ENCODE measurements around the gene PAGE4.

Gene PAGE4

GRCh38 chrX:49868739-49869138 is 39.6 kb downstream of the PAGE4 start:
- no peak for DNase-seq (ENCODE audit: low read depth, low spot score)

- DNase-seq (ENCODE audit: low read depth, low spot score) = no peak
Observed at GRCh38 chrX:49876750-49877149, 47.6 kb downstream of the PAGE4 start.

DNA sequence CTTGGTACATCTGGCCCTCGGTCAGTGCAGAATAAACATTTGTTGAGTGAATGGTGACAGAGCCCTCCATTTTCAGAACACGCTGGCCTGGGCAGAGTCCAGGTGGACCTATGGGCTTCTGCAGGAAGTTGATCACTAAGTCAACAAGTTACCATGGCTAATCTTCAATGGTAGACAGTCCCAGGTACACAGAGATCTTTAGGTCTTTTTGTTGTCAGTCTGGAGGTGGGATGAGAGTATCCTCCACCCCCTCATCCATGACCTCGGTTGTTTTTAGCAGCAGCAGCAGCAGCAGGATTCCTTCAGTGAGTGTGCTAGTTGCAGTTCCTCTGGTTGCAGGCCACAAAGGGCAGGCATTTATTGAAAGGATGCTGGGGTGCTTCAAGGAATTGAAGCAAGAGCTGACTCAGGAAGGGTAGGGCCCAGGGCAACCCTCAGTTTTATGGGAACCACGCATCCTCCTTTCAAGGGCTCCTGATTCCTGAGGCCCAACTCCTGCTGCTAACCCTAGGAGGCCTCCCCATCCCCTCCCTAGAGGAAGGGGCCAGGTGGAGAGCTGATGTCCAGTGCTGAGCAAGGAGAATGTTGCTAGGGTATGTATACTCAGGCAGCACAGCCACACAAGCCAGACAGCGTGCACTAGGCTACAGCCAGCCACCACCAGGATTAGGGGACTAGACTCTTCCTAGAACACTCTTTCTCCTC is 48.4 kb downstream of the PAGE4 start:
- no peak for DNase-seq (ENCODE audit: low read depth, low spot score)

DNA sequence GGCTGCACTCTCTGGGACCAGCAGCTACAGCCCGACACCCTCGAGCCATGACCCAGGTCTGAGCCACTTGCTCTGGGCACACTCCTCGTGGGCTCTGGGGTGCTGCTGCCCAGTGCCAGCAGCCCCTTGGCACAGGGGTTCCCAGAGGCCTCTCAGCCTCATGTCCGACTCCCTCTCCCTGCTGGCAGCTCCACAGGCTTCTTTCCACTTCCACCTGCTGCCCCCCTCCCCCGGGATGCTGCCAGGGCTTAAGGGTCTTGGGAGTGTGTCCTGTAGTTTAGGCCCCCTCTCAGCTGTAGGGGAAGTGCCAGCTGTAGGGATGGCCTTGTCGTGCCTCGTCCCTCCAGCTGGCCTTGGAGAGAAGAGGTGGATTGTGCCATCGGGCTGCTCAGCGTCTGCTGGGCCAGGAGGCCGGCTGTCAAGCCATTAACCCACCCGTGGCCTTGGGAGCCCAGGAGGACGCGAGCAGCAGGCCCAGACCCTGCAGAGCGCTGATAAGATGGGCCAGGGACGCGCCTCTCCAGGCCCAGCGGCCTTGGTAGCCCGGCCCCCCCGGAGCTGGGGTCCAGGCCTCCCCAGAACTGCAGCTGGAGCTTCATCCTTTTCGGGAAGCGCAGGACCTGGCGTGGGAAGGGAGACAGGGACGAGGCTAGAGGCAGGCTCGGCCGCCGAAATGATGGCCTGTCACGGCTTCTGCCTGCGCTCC is 49.2 kb downstream of the PAGE4 start:
- no peak for DNase-seq (ENCODE audit: low read depth, low spot score)

GRCh38 chrX:49878834-49879655 is 49.9 kb downstream of the PAGE4 start, which contains the start of gene USP27X:
Gene USP27X (plus strand): TSS chrX:49879484. CDS start chrX:49880308, 824 bp downstream.
- DNase-seq (ENCODE audit: low read depth, low spot score) = peak; percentile 25

DNA sequence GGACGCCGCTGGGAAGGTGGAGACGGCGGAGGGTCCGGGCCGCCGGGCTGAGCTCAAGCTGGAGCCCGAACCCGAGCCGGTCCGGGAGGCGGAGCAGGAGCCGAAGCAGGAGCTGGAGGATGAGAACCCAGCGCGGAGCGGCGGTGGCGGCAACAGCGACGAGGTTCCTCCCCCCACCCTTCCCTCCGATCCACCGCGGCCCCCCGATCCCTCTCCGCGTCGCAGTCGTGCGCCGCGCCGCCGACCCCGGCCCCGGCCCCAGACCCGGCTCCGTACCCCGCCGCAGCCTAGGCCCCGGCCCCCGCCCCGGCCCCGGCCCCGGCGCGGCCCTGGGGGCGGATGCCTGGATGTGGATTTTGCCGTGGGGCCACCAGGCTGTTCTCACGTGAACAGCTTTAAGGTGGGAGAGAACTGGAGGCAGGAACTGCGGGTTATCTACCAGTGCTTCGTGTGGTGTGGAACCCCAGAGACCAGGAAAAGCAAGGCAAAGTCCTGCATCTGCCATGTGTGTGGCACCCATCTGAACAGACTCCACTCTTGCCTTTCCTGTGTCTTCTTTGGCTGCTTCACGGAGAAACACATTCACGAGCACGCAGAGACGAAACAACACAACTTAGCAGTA is 50.7 kb downstream of the PAGE4 start:
- no peak for DNase-seq (ENCODE audit: low read depth, low spot score)

DNA sequence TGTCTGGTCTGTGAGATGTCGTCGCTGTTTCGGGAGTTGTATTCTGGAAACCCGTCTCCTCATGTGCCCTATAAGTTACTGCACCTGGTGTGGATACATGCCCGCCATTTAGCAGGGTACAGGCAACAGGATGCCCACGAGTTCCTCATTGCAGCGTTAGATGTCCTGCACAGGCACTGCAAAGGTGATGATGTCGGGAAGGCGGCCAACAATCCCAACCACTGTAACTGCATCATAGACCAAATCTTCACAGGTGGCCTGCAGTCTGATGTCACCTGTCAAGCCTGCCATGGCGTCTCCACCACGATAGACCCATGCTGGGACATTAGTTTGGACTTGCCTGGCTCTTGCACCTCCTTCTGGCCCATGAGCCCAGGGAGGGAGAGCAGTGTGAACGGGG is 51.6 kb downstream of the PAGE4 start:
- no peak for DNase-seq (ENCODE audit: low read depth, low spot score)
